GM18526 (cell line): ENCODE data around the gene ACSS1.

Experiments used
- POLR2A ChIP-seq: IDR thresholded peaks from 3 replicates; pipeline ENCODE4 v1.6.1; 2011; ENCODE audit not compliant: insufficient read length; ENCODE audit errors: extremely low read depth

The ACSS1 gene

GRCh38 chr20:25083141-25083772, 25.3 kb upstream of the ACSS1 start:
- TF ChIP-seq POLR2A: no peak

- TF ChIP-seq POLR2A: no peak
Measured at GRCh38 chr20:25082498-25082873, 24.5 kb upstream of the ACSS1 start.

GRCh38 chr20:25081730-25082497, 24.0 kb upstream of the ACSS1 start, which contains the start of gene VSX1:
Gene VSX1 (minus strand): TSS chr20:25082141. CDS start chr20:25082096, 45 bp downstream.
- no peak for TF ChIP-seq POLR2A

GRCh38 chr20:25081065-25081729, 23.3 kb upstream of the ACSS1 start:
- TF ChIP-seq POLR2A: no peak

- no peak for TF ChIP-seq POLR2A
Measured at GRCh38 chr20:25079171-25079570, 21.2 kb upstream of the ACSS1 start.

GRCh38 chr20:25078662-25079061, 20.7 kb upstream of the ACSS1 start:
- no peak for TF ChIP-seq POLR2A

GRCh38 chr20:25077610-25078169, 19.8 kb upstream of the ACSS1 start:
- TF ChIP-seq POLR2A: no peak

GRCh38 chr20:25076731-25077609, 19.0 kb upstream of the ACSS1 start:
- no peak for TF ChIP-seq POLR2A

GRCh38 chr20:25076201-25076600, 18.3 kb upstream of the ACSS1 start:
- no peak for TF ChIP-seq POLR2A

GRCh38 chr20:25073544-25073943, 15.6 kb upstream of the ACSS1 start:
- TF ChIP-seq POLR2A: no peak

- no peak for TF ChIP-seq POLR2A
Measured at GRCh38 chr20:25072226-25072811, 14.4 kb upstream of the ACSS1 start.

- no peak for TF ChIP-seq POLR2A
Measured at GRCh38 chr20:25071734-25072133, 13.8 kb upstream of the ACSS1 start.

GRCh38 chr20:25070821-25071473, 13.0 kb upstream of the ACSS1 start:
- TF ChIP-seq POLR2A: no peak

GRCh38 chr20:25067102-25067987, 9.4 kb upstream of the ACSS1 start:
- no peak for TF ChIP-seq POLR2A
